Thymus (tissue), 11 donors: Measurements from ENCODE around the gene KRTAP4-7. TPM values are rescaled to one million over a fixed set of nuclear protein-coding genes. Genes with fewer than 3 reads are reported as not detected.
"Not testable (repeated sequence)": the region's sequence is repeated elsewhere in the genome, so short reads cannot be mapped to it uniquely, and the experiment has no call there.

Experiments
- DNase-seq, 9 donors: peaks; one replicate each; pipeline ENCODE4 v3.0.0-alpha.2; 2013; ENCODE audit warnings: low spot score in 9 of 9, low read depth in 6 of 9, missing footprints in 1 of 9
- H3K27ac ChIP-seq, 2 donors: one replicate each; pipeline ENCODE4 v1.5.1; 2013; ENCODE audit warnings: control low read depth in 1 of 2, low read depth in 1 of 2, low read length in 1 of 2, mild to moderate bottlenecking in 1 of 2, moderate library complexity in 1 of 2
- H3K27me3 ChIP-seq, 2 donors: one replicate each; pipeline ENCODE4 v1.5.1; 2013; ENCODE audit warnings: low read length in 1 of 2; ENCODE audit not compliant: control insufficient read depth in 2 of 2, insufficient read depth in 1 of 2
- H3K36me3 ChIP-seq, 2 donors: one replicate each; pipeline ENCODE4 v1.5.1; 2013; ENCODE audit warnings: low read length in 1 of 2, mild to moderate bottlenecking in 1 of 2, moderate library complexity in 1 of 2; ENCODE audit not compliant: control insufficient read depth in 2 of 2, insufficient read depth in 2 of 2
- H3K4me1 ChIP-seq, 2 donors: one replicate each; pipeline ENCODE4 v1.5.1; 2013; ENCODE audit warnings: low read length in 2 of 2; ENCODE audit not compliant: control insufficient read depth in 2 of 2, insufficient read depth in 2 of 2
- H3K4me3 ChIP-seq, 2 donors: one replicate each; pipeline ENCODE4 v1.5.1; 2013; ENCODE audit warnings: low read length in 2 of 2, control low read depth in 1 of 2, mild to moderate bottlenecking in 1 of 2
- H3K9me3 ChIP-seq, 2 donors: one replicate each; pipeline ENCODE4 v1.5.1; 2013; ENCODE audit warnings: low read length in 1 of 2, mild to moderate bottlenecking in 1 of 2; ENCODE audit not compliant: control insufficient read depth in 2 of 2, insufficient read depth in 1 of 2
- WGBS: extraction: QIAGEN DNeasy Blood & Tissue Kit; methylation state at CpG from one replicate; pipeline ENCODE4 v1.1.7; 2013; 5-methylcytosine and 5-hydroxymethylcytosine counted together
- polyA plus RNA-seq: library from polyadenylated mRNA; stranded (reverse); fragments of 200-250 nt; gene quantifications from one replicate; pipeline ENCODE4 v1.2.3, GENCODE V29; 2013
- total RNA-seq: library from RNA; stranded (reverse); fragments of 120-200 nt; gene quantifications from one replicate; pipeline ENCODE4 v1.2.4, GENCODE V29; 2013
- donor health status: healthy.

The KRTAP4-7 gene
- total and polyA plus RNA-seq, 2 donors: not detected

DNA sequence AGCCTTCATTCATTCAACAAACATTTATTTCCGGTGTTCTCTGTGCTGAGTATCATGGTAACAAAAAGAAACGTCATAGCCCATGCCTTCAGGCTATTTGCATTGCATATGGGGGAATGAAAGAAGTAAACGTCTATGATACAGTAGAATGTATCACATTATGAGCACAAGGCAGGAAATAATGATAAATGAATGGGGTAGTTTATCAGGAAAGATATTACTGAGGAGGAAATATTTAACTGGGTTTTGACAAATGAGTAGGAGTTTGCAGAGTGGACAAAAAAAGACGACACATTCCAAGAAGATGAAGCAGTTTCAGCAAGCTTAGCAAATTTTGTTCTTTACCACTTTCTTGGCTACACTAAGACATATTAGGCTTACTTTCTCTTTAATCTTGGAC lies 1.3 kb upstream of the KRTAP4-7 start:
- 80% methylated on average over 4 of the region's 4 CpGs for WGBS

DNA sequence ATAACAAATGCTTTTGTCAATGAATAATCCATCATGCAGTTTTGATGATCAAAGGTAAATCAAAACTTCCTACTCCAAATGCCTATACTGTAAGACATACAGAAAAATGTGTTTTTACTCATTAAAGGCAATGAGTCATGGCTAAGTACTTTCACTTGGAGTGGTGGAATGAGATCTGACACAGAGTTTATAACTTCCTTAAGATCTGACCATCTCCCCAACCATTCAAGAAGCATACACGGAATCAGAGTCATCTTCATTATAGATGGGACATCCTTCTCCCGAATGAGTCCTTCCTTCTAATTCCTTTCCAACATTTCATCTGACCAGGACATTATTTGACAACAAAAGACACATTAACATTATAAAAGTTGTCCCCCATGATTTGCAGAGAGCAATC lies 523 bp upstream of the KRTAP4-7 start:
- 95% methylated on average over 2 of the region's 2 CpGs for WGBS
- DNase-seq, H3K9me3 ChIP-seq: not testable (repeated sequence)

More for the DNA sequence above, 1.3 kb upstream of the KRTAP4-7 start:
- no peak overlapping the region for H3K4me3 ChIP-seq
- H3K36me3 ChIP-seq: no peaks in the 10 kb centered on the region
- H3K27me3 ChIP-seq: no peaks in the 10 kb centered on the region
- H3K9me3 ChIP-seq: no peaks in the 10 kb centered on the region
- no peak overlapping the region for H3K27ac ChIP-seq
- H3K4me1 ChIP-seq: no peaks in the 10 kb centered on the region
- no peak for DNase-seq

DNA sequence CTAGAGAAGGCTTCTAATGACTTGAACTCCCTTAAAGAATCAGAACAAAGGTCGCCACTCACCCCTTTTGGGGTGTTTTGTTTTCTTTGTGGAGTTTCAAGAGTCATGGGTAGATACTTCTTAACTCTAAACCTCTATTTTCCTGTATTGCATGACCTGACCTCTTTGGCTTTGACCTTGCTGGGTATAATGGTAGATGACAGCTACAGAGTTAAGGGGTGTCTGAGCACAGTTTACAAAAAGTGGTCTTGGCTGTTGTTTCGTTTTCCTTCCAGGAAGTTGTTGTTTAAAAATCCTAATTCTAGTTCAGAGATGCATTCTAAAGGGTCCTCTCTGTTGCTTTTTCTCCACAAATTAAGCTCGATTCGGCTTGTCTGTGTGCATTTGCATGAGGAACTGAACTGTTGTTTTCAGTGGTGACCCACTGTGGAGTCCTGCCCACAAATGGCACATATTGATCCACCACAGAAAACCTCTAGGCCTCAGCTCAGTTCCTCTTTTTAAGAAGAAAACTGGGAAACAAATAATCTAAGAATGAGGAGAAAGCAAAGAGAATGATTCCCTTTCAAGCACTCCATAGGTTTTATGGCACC lies 4.9 kb downstream of the KRTAP4-7 start:
- not testable (repeated sequence) for H3K36me3 ChIP-seq

More for the DNA sequence above, 523 bp upstream of the KRTAP4-7 start:
- not testable (repeated sequence) for H3K27me3 ChIP-seq, H3K4me3 ChIP-seq, H3K4me1 ChIP-seq, H3K36me3 ChIP-seq, H3K27ac ChIP-seq

DNA sequence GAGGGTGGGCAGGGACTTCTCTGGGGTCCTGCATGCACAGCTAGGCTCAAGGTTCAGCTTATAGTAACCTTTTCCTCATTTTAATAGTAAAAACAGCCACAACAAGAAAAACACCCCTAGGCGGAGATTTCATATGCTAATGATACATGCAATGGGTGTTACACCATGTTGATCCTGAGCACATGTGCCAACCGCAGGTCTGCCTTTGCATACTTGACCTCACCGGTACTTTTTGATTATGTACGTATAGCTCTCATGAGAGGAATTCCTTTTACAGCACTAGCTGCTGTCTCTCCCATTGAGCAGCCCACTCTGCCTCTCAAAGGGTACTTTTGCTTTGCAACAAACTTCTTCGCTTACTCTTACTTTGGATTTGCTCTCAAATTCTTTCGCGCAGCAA lies 12.1 kb downstream of the KRTAP4-7 start:
- Histone ChIP-seq H3K4me1 (no peaks in the 10 kb centered on the region), H3K27me3 (no peaks in the 10 kb centered on the region), H3K36me3 (no peaks in the 10 kb centered on the region), H3K4me3 (no peak overlapping the region), H3K9me3 (no peaks in the 10 kb centered on the region), H3K27ac (no peak overlapping the region)
- DNase-seq: no peak
- 99% methylated on average over 7 of the region's 7 CpGs for WGBS

More for the DNA sequence above, 4.9 kb downstream of the KRTAP4-7 start:
- 68% methylated on average over 4 of the region's 4 CpGs for WGBS
- H3K4me3 ChIP-seq, H3K27me3 ChIP-seq, H3K27ac ChIP-seq, DNase-seq, H3K4me1 ChIP-seq, H3K9me3 ChIP-seq: not testable (repeated sequence)

DNA sequence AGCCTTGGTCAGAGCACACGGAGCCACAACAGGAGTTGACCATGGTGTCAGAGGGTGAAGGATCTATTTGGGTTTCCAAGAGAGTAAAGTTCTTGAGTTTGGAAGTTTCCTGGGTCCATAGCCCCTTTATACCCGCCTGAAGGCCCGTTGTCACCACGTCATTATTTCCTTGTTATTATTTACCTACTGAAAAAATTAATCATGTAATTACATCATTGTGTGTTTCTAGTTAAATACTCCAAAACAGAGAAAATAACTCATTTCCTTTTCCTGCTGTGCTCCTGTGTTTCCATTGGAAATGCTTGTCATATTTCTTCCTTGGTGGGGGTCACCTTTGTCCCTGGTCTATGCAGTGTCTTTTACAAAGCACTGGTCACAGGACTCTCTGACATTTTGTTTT lies 14.1 kb downstream of the KRTAP4-7 start, which contains the start of gene KRTAP4-8:
Gene KRTAP4-8 (minus strand): TSS at position 101 of the 400 bp plus-strand sequence. CDS start 58 bp downstream, at position 43.
- no peaks in the 10 kb centered on the region for H3K27me3 ChIP-seq
- 92% methylated on average over 4 of the region's 4 CpGs for WGBS
- no peaks in the 10 kb centered on the region for H3K4me1 ChIP-seq
- no peak for DNase-seq
- H3K9me3 ChIP-seq: no peaks in the 10 kb centered on the region
- H3K27ac ChIP-seq: no peak within 1 kb of the TSS
- no peak within 1 kb of the TSS for H3K4me3 ChIP-seq
- H3K36me3 ChIP-seq: no peaks in the 10 kb centered on the region

DNA sequence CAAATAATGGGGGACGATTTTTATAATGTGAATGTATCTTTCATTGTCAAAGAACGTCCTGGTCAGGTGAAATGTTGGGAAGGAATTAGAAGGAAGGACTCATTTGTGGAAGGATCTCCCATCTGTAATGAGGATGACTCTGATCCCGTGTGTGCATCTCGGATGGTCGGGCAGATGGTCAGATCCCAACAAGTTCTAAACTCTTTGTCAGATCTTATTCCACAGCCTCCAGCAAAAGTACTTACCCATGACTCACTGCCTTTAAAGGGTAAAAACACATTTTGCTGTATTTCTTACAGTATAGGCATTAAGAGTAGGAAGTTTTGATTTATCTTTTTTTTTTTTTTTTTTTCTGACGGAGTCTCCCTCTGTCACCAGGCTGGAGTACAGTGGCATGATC lies 14.5 kb downstream of the KRTAP4-7 start:
- H3K27me3 ChIP-seq: no peaks in the 10 kb centered on the region
- 95% methylated on average over 6 of the region's 6 CpGs for WGBS
- H3K36me3 ChIP-seq: no peaks in the 10 kb centered on the region

DNA sequence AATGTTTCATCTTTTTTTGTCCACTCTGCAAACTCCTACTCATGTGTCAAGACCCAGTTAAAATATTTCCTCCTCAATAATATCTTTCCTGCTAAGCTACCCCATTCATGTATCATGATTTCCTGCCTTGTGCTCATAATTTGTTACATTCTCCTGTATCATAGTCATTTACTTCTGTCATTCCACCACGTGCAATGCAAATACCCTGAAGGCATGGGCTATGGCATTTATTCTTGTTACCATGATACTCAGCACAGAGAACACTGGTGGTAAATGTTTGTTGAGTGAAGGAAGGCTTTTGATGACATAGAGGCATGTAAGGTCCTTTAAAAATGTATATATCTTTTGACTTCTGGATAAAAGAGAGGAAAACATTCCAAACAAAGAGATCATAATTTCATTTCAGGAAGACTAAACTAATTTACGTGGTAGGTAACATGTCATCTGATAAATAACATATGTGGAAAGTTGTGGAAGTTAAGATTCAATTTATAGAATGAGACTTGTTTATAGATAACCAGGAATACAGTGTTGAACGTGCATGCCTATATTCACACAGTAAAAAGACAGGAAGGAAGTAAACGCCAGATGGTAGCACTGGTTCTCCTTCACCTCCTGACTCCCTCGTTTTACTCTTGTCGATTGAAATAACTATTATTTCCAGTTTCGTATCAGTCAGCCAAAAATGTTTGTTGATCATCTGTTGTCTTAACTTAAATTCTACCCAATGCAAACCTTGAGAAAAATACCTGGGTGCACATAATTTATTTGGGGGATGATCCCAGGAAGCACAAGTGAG lies 15.9 kb downstream of the KRTAP4-7 start:
- H3K27me3 ChIP-seq, H3K4me1 ChIP-seq, H3K9me3 ChIP-seq, H3K4me3 ChIP-seq, H3K36me3 ChIP-seq, DNase-seq, H3K27ac ChIP-seq: not testable (repeated sequence)
- WGBS: 24% methylated on average over 7 of the region's 7 CpGs

More for the DNA sequence above, 14.5 kb downstream of the KRTAP4-7 start:
- Histone ChIP-seq H3K4me1 (no peaks in the 10 kb centered on the region), H3K4me3 (no peak overlapping the region), H3K9me3 (no peaks in the 10 kb centered on the region), H3K27ac (no peak overlapping the region)
- DNase-seq: no peak

DNA sequence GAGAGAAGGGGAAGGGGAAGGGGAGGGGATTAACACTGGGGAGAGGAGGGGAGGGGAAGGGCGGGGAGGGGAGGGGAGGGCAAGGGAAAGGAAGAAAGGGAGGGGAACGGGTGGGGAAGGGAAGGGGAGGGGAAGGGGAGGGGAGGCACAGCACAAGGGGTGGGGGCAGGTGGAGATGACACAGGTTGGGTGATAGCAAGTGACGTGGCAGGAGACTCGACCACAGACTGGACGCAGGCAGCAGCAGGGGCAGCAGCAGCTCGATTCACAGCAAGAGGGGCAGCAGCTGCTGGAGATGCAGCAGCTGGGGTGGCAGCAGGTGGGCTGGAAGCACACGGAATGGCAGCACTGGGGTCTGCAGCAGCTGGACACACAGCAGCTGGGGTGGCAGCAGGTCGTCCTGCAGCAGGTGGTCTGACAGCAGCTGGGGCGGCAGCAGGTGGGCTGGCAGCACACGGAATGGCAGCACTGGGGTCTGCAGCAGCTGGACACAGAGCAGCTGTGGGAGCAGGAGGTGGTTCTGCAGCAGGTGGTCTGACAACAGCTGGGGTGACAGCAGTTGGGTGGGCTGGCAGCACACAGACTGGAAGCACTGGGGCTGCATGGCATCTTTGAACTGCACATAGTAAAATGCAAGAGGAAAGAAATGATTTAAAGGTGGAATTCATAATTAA lies 17.8 kb downstream of the KRTAP4-7 start, which contains the start of gene KRTAP4-16:
Gene KRTAP4-16 (minus strand): TSS at position 624 of the 674 bp plus-strand sequence. CDS start 0 bp downstream, at position 624.
- Histone ChIP-seq H3K9me3 (no peaks in the 10 kb centered on the region), H3K27ac (no peak within 1 kb of the TSS), H3K36me3 (no peaks in the 10 kb centered on the region), H3K4me1 (no peaks in the 10 kb centered on the region), H3K4me3 (no peak within 1 kb of the TSS), H3K27me3 (no peaks in the 10 kb centered on the region)
- 74% methylated on average over 10 of the region's 10 CpGs for WGBS
- DNase-seq: no peak

DNA sequence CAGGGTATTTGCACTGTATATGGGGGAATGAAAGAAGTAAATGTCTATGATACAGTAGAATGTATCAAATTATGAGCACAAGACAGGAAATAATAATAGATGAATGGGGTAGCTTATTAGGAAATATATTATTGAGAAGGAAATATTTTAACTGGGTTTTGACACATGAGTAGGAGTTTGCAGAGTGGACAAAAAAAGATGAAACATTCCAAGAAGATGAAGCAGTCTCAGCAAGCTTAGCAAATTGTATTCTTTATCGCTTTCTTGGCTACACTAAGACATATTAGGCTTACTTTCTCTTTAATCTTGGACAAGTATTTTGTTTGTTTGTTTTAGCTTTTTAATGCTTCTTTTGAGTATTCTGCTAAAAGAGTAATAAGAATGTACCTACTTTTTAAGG lies 19.9 kb downstream of the KRTAP4-7 start:
- Histone ChIP-seq H3K4me3 (no peak overlapping the region), H3K27ac (no peak overlapping the region), H3K36me3 (no peaks in the 10 kb centered on the region), H3K27me3 (no peaks in the 10 kb centered on the region), H3K4me1 (no peaks in the 10 kb centered on the region), H3K9me3 (no peaks in the 10 kb centered on the region)
- WGBS: 98% methylated on average over 1 of the region's 1 CpG
- no peak for DNase-seq
